Thyroid gland (tissue), 4 donors: ENCODE data around the gene POU2AF3. TPM values are rescaled to one million over a fixed set of nuclear protein-coding genes. Genes with fewer than 3 reads are reported as not detected.
A peak's percentile ranks its signal among the peaks of the same experiment; 100 is the strongest.
"Not testable (repeated sequence)": the region's sequence is repeated elsewhere in the genome, so short reads cannot be mapped to it uniquely, and the experiment has no call there.

ENCODE experiments used
- DNase-seq, 2 donors: peaks; one replicate each; pipeline ENCODE4 v3.0.0-alpha.2; 2019
- H3K27ac ChIP-seq, 3 donors: fragments of 200-600 bp; sonication (generic); 1 replicate in 2 of 3; 2 replicates in 1 of 3; pipeline ENCODE4 v1.5.1; 2016 to 2019; ENCODE audit warnings: mild to moderate bottlenecking in 1 of 3, moderate library complexity in 1 of 3
- H3K27me3 ChIP-seq: fragments of 200-600 bp; sonication (generic); one replicate; pipeline ENCODE4 v1.5.1; 2019
- H3K36me3 ChIP-seq, 2 donors: fragments of 200-600 bp; sonication (generic); one replicate each; pipeline ENCODE4 v1.5.1; 2016 to 2019
- H3K4me1 ChIP-seq, 2 donors: fragments of 200-600 bp; sonication (generic); one replicate each; pipeline ENCODE4 v1.5.1; 2017 to 2019
- H3K4me3 ChIP-seq, 3 donors: fragments of 200-600 bp; sonication (generic); replicated peaks in 1 of 3; 1 replicate in 2 of 3; 2 replicates in 1 of 3; pipeline ENCODE4 v1.5.1; 2016; ENCODE audit warnings: mild to moderate bottlenecking in 1 of 3
- H3K9me3 ChIP-seq: fragments of 200-600 bp; sonication (generic); one replicate; pipeline ENCODE4 v1.5.1; 2017
- POLR2A ChIP-seq, 2 donors: fragments of 450-650 bp; IDR thresholded peaks; one replicate each; pipeline ENCODE4 v1.6.1; 2017; ENCODE audit warnings: antibody characterized with exemption in 2 of 2, mild to moderate bottlenecking in 2 of 2, moderate library complexity in 1 of 2
- WGBS, 2 donors: methylation state at CpG; one replicate each; pipeline ENCODE4 v1.1.5; 2017; 5-methylcytosine and 5-hydroxymethylcytosine counted together
- intact Hi-C: fragments of 100-400 bp; cut with DNase I; formaldehyde crosslinking; loops from one replicate; pipeline ENCODE4 v1.15.1; 2023
- total RNA-seq, 4 donors: library from RNA; depleted of rRNA; stranded (reverse); fragments of >200 nt; gene quantifications; one replicate each; pipeline ENCODE4 v1.2.3, GENCODE V29; 2016
- TF ChIP-seq, protein P1 (sequence below), 6 experiments: fragments of 200-600 bp in 3 of 6; fragments of 450-650 bp in 3 of 6; sonication (generic) in 3 of 6; IDR thresholded peaks; one replicate each; pipeline ENCODE4 v1.5.1; 2016 to 2019; ENCODE audit warnings: antibody characterized with exemption in 6 of 6, mild to moderate bottlenecking in 2 of 6, inconsistent platforms in 1 of 6, moderate library complexity in 1 of 6

The POU2AF3 gene
- total RNA-seq, 4 donors from 2014 or later = 2.0 to 5.0 (median 4.6) TPM; not detected in 1

DNA sequence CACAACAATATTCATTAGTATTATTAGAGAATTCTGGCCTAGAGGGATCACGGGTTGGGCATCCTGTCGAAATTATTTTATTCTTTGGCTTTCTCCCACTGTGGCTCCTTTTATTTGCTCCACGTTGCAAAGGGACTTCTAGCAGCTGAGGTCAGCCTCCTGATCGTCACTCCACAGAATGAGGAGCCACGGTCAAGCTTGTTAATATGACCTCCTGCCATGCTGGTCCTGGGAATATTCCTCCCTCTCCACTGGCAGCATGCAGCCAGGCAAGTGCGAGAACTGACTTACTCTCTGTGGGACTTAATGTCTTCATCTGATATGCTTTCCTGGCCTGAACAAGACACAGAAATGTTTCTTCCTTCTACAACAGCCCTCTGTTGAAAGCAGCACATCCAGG is 20.9 kb downstream of the POU2AF3 start:
- H3K9me3 ChIP-seq = no peaks in the 10 kb centered on the region
- H3K4me1 ChIP-seq = peaks cover 28 to 35% of the 10 kb centered on the region in 2 donors
- no peak overlapping the region for H3K27ac ChIP-seq
- intact Hi-C loops = no loop called here
- H3K27me3 ChIP-seq = no peaks in the 10 kb centered on the region
- 89 to 94% methylated on average over 6 of the region's 6 CpGs for WGBS, 2 donors
- TF ChIP-seq, protein P1, sequence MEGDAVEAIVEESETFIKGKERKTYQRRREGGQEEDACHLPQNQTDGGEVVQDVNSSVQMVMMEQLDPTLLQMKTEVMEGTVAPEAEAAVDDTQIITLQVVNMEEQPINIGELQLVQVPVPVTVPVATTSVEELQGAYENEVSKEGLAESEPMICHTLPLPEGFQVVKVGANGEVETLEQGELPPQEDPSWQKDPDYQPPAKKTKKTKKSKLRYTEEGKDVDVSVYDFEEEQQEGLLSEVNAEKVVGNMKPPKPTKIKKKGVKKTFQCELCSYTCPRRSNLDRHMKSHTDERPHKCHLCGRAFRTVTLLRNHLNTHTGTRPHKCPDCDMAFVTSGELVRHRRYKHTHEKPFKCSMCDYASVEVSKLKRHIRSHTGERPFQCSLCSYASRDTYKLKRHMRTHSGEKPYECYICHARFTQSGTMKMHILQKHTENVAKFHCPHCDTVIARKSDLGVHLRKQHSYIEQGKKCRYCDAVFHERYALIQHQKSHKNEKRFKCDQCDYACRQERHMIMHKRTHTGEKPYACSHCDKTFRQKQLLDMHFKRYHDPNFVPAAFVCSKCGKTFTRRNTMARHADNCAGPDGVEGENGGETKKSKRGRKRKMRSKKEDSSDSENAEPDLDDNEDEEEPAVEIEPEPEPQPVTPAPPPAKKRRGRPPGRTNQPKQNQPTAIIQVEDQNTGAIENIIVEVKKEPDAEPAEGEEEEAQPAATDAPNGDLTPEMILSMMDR (IDR thresholded peaks at IDR 0.05) = no peak
- no peak for TF ChIP-seq POLR2A (IDR thresholded peaks at IDR 0.05)
- H3K4me3 ChIP-seq = no peak overlapping the region
- no peaks in the 10 kb centered on the region for H3K36me3 ChIP-seq
- DNase-seq = no peak

DNA sequence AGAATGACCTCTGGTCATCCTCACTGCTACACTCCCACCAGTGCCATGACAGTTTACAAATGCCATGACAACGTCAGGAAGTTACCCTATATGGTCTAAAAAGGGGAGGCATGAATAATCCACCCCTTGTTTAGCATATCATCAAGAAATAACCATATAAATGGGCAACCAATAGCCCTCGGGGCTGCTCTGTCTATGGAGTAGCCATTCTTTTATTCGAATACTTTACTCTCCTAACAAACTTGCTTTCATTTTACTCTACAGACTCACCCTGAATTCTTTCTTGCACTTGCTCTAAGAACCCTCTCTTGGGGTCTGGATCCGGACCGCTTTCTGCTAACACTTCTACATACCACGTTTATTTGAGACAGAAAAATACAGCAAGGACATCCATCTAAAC is 21.9 kb downstream of the POU2AF3 start:
- H3K27ac ChIP-seq, H3K36me3 ChIP-seq, H3K4me3 ChIP-seq, H3K27me3 ChIP-seq, H3K9me3 ChIP-seq, DNase-seq, intact Hi-C loops: not testable (repeated sequence)
- peaks cover 37 to 44% of the 10 kb centered on the region in 2 donors for H3K4me1 ChIP-seq
- 88 to 89% methylated on average over 6 of the region's 6 CpGs for WGBS, 2 donors

DNA sequence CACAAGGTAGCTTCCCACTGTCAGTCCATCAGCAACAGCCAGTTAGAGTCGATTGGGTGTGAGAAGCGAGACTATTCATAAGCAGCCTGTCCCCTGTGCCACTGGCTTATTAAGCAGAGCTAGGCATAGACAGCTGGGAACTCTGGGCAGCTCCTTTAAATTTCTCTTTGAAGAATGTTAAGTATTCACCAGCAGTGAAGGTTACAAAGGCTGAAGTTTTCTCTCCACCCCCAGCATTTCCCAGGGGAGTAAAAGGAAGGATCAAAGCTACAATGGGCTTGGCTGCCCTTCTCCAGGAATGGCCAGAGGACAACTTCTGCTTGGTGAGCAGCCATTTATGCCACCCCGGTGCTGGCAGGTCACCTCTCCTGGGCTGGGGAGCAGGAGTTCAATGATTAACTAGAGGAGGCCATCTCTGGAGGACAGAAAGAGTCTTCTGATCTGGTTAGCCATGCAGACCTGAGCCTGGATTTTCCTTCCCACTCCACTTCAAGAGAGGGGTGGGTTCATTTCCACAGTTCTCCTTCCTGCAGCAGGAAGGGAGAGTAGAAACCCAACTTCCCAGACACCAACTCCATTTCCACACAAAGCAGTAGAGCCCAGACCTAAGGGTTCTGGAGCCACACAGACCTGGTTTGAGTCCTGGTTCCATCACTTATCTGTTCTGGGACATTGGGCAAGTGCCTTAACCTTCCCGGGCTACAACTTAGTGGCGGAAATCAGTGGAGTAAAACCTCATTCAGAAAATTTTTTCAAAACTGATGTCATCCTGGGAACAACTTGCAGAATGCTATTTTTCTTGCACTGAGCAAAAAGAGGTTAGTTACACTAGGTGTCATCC is 22.6 kb downstream of the POU2AF3 start:
- intact Hi-C loops = no loop called here
- DNase-seq = peak in 1 of 2 donors; percentile 24
- TF ChIP-seq POLR2A (IDR thresholded peaks at IDR 0.05) = no peak
- TF ChIP-seq, protein P1 (IDR thresholded peaks at IDR 0.05) = no peak
- Histone ChIP-seq H3K9me3 (no peaks in the 10 kb centered on the region), H3K27ac (peak overlapping the region in 1 of 3 donors; percentile 15), H3K4me3 (no peak overlapping the region), H3K27me3 (no peaks in the 10 kb centered on the region), H3K36me3 (no peaks in the 10 kb centered on the region), H3K4me1 (peaks cover 37 to 46% of the 10 kb centered on the region in 2 donors)
- 72 to 81% methylated on average over 5 of the region's 5 CpGs for WGBS, 2 donors

DNA sequence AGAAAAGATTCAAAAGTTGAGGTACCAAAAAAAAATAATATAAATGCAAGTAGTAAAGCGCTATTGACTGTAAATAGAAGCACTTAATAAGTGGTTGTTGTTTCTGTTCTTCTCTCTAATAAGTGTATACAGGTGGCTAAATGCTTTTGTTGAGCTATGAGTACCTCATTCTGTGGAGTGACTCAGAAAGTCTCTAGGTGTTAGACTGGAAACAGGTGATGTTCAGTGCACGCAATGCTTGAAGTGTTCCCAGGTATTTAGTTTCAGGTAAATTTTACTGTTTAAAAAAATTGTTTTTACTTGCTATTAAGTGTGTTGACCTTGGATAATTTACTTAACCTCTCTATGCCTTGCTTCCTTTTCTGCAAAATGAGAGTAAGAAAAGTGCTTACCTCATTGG is 24.2 kb downstream of the POU2AF3 start:
- 36 to 37% methylated on average over 2 of the region's 2 CpGs for WGBS, 2 donors
- Histone ChIP-seq H3K9me3 (no peaks in the 10 kb centered on the region), H3K27me3 (no peaks in the 10 kb centered on the region), H3K36me3 (no peaks in the 10 kb centered on the region), H3K4me1 (peaks cover 41 to 49% of the 10 kb centered on the region in 2 donors), H3K27ac (peak overlapping the region; percentile 50 to 62 (median 62)), H3K4me3 (no peak overlapping the region)
- peak; percentile 31 to 43 for DNase-seq
- intact Hi-C loops = no loop called here
- TF ChIP-seq POLR2A (IDR thresholded peaks at IDR 0.05) = no peak
- TF ChIP-seq, protein P1 (IDR thresholded peaks at IDR 0.05) = no peak

GRCh38 chr11:111324277-111324720 is 26.0 kb downstream of the POU2AF3 start:
- H3K4me3 ChIP-seq = no peak overlapping the region
- H3K4me1 ChIP-seq = peaks cover 47 to 58% of the 10 kb centered on the region in 2 donors
- no peaks in the 10 kb centered on the region for H3K9me3 ChIP-seq
- H3K27me3 ChIP-seq = no peaks in the 10 kb centered on the region
- no peak for TF ChIP-seq POLR2A (IDR thresholded peaks at IDR 0.05)
- TF ChIP-seq, protein P1 (IDR thresholded peaks at IDR 0.05) = no peak
- peak overlapping the region; percentile 24 to 78 (median 62) for H3K27ac ChIP-seq
- intact Hi-C loops = no loop called here
- no peaks in the 10 kb centered on the region for H3K36me3 ChIP-seq
- WGBS, 2 donors = 27 to 30% methylated on average over 5 of the region's 5 CpGs
- DNase-seq = peak in 1 of 2 donors; percentile 23
